D721Med (cell line): Measurements from ENCODE around the gene CBX7.

Experiments
- DNase-seq: peaks from one replicate; pipeline ENCODE4 v3.0.0; 2011; ENCODE audit warnings: low spot score; ENCODE audit not compliant: insufficient read length
- FAIRE-seq: peaks from 2 replicates; lab custom pipeline; 2011; peaks lifted over from hg19 to GRCh38; lab: Jason Lieb, UNC
- CTCF ChIP-seq: IDR thresholded peaks from 2 replicates; pipeline ENCODE4 v1.5.1; 2012; ENCODE audit warnings: mild to moderate bottlenecking, control low read depth; ENCODE audit not compliant: insufficient read depth; ENCODE audit errors: missing control alignments

Gene CBX7

GRCh38 chr22:39129746-39130145, 22.7 kb downstream of the CBX7 start:
- no peak for DNase-seq
- no peak for FAIRE-seq
- TF ChIP-seq CTCF = no peak

GRCh38 chr22:39129081-39129480, 23.4 kb downstream of the CBX7 start:
- TF ChIP-seq CTCF = no peak
- FAIRE-seq = no peak
- DNase-seq = no peak

GRCh38 chr22:39128508-39128907, 24.0 kb downstream of the CBX7 start:
- no peak for TF ChIP-seq CTCF
- DNase-seq (no peak), FAIRE-seq (no peak)

- no peak for TF ChIP-seq CTCF
- FAIRE-seq (no peak), DNase-seq (no peak)
Observed at GRCh38 chr22:39125622-39126021, 26.9 kb downstream of the CBX7 start.

- no peak for TF ChIP-seq CTCF
- no peak for FAIRE-seq
- DNase-seq = no peak
Observed at GRCh38 chr22:39123751-39124581, 28.5 kb downstream of the CBX7 start.

GRCh38 chr22:39122772-39123470, 29.6 kb downstream of the CBX7 start:
- no peak for DNase-seq
- no peak for FAIRE-seq
- no peak for TF ChIP-seq CTCF

- DNase-seq = no peak
- FAIRE-seq = no peak
- no peak for TF ChIP-seq CTCF
Observed at GRCh38 chr22:39120983-39121382, 31.5 kb downstream of the CBX7 start.
